Duodenal mucosa (tissue), 2 donors: ENCODE measurements around the gene ACTMAP.

Experiments
- H3K27ac ChIP-seq: one replicate; pipeline ENCODE4 v1.7.0; 2013; ENCODE audit warnings: low read depth, low read length
- H3K27me3 ChIP-seq, 2 donors: one replicate each; pipeline ENCODE4 v1.7.0; 2013; ENCODE audit warnings: low read length in 2 of 2, control low read depth in 1 of 2; ENCODE audit not compliant: insufficient read depth in 2 of 2, control insufficient read depth in 1 of 2
- H3K36me3 ChIP-seq, 2 donors: one replicate each; pipeline ENCODE4 v1.7.0; 2013; ENCODE audit warnings: low read length in 2 of 2, control low read depth in 1 of 2; ENCODE audit not compliant: insufficient read depth in 2 of 2, control insufficient read depth in 1 of 2
- H3K4me1 ChIP-seq, 2 donors: one replicate each; pipeline ENCODE4 v1.7.0; 2013; ENCODE audit warnings: low read length in 2 of 2, control low read depth in 1 of 2; ENCODE audit not compliant: insufficient read depth in 2 of 2, control insufficient read depth in 1 of 2
- H3K4me3 ChIP-seq, 2 donors: one replicate each; pipeline ENCODE4 v1.7.0; 2013; ENCODE audit warnings: low read length in 2 of 2, low read depth in 1 of 2
- H3K9ac ChIP-seq, 2 donors: one replicate each; pipeline ENCODE4 v1.7.0; 2013; ENCODE audit warnings: low read length in 2 of 2, low read depth in 1 of 2
- H3K9me3 ChIP-seq, 2 donors: one replicate each; pipeline ENCODE4 v1.7.0; 2013; ENCODE audit warnings: low read length in 2 of 2, control low read depth in 1 of 2; ENCODE audit not compliant: control insufficient read depth in 1 of 2

The ACTMAP gene

GRCh38 chr19:40743926-40744325 lies 6.4 kb downstream of the ACTMAP start:
- no peak overlapping the region for H3K27ac ChIP-seq
- H3K4me1 ChIP-seq, result peaks cover 0 to 8% of the 10 kb centered on the region in 2 donors
- H3K27me3 ChIP-seq, result no peaks in the 10 kb centered on the region
- H3K9ac ChIP-seq, result no peak overlapping the region
- no peaks in the 10 kb centered on the region for H3K9me3 ChIP-seq
- H3K36me3 ChIP-seq, result peaks cover 13 to 19% of the 10 kb centered on the region in 2 donors
- no peak overlapping the region for H3K4me3 ChIP-seq

GRCh38 chr19:40742886-40743285 lies 7.4 kb downstream of the ACTMAP start:
- Histone ChIP-seq H3K27ac (no peak overlapping the region), H3K4me1 (peaks cover 5 to 8% of the 10 kb centered on the region in 2 donors), H3K27me3 (no peaks in the 10 kb centered on the region), H3K4me3 (no peak overlapping the region), H3K9me3 (no peaks in the 10 kb centered on the region), H3K36me3 (peaks cover 16 to 24% of the 10 kb centered on the region in 2 donors), H3K9ac (no peak overlapping the region)

GRCh38 chr19:40742477-40742876 lies 7.8 kb downstream of the ACTMAP start:
- Histone ChIP-seq H3K9me3 (no peaks in the 10 kb centered on the region), H3K27me3 (no peaks in the 10 kb centered on the region), H3K9ac (no peak overlapping the region), H3K27ac (no peak overlapping the region), H3K36me3 (peaks cover 17 to 26% of the 10 kb centered on the region in 2 donors), H3K4me1 (peaks cover 5 to 8% of the 10 kb centered on the region in 2 donors), H3K4me3 (no peak overlapping the region)

- Histone ChIP-seq H3K9me3 (no peaks in the 10 kb centered on the region), H3K4me1 (peaks cover 8 to 11% of the 10 kb centered on the region in 2 donors), H3K36me3 (peaks cover 24 to 33% of the 10 kb centered on the region in 2 donors), H3K9ac (no peak overlapping the region), H3K27ac (no peak overlapping the region), H3K4me3 (no peak overlapping the region), H3K27me3 (no peaks in the 10 kb centered on the region)
Measured at GRCh38 chr19:40741527-40742390, 8.5 kb downstream of the ACTMAP start.

DNA sequence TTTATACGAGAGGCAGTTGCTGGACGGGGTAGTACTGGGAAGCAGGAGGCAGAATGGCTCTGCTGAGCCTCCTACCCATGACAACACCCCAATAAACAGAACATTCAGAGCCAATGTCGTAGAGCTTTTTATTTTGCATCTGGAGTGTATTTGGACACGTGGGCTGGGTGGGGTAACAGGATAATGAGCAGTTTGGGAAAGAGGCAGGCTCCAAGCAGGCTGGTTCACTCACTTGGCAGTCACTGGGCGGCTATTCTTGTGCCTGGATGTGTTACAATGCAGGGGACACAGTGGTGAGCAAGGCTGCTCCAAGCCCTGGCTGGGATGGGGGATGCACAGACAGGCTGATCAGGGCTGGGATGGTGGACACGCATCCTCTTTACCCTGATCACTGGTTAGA lies 9.5 kb downstream of the ACTMAP start:
- H3K9ac ChIP-seq, result no peak overlapping the region
- H3K9me3 ChIP-seq, result no peaks in the 10 kb centered on the region
- peaks cover 11 to 13% of the 10 kb centered on the region in 2 donors for H3K4me1 ChIP-seq
- peaks cover 25 to 38% of the 10 kb centered on the region in 2 donors for H3K36me3 ChIP-seq
- no peaks in the 10 kb centered on the region for H3K27me3 ChIP-seq
- no peak overlapping the region for H3K27ac ChIP-seq
- H3K4me3 ChIP-seq, result no peak overlapping the region

- Histone ChIP-seq H3K27ac (no peak overlapping the region), H3K4me3 (no peak overlapping the region), H3K9ac (no peak overlapping the region), H3K9me3 (no peaks in the 10 kb centered on the region), H3K4me1 (peaks cover 18 to 19% of the 10 kb centered on the region in 2 donors), H3K27me3 (no peaks in the 10 kb centered on the region), H3K36me3 (peaks cover 29 to 44% of the 10 kb centered on the region in 2 donors)
Measured at GRCh38 chr19:40739871-40740703, 10.2 kb downstream of the ACTMAP start.

DNA sequence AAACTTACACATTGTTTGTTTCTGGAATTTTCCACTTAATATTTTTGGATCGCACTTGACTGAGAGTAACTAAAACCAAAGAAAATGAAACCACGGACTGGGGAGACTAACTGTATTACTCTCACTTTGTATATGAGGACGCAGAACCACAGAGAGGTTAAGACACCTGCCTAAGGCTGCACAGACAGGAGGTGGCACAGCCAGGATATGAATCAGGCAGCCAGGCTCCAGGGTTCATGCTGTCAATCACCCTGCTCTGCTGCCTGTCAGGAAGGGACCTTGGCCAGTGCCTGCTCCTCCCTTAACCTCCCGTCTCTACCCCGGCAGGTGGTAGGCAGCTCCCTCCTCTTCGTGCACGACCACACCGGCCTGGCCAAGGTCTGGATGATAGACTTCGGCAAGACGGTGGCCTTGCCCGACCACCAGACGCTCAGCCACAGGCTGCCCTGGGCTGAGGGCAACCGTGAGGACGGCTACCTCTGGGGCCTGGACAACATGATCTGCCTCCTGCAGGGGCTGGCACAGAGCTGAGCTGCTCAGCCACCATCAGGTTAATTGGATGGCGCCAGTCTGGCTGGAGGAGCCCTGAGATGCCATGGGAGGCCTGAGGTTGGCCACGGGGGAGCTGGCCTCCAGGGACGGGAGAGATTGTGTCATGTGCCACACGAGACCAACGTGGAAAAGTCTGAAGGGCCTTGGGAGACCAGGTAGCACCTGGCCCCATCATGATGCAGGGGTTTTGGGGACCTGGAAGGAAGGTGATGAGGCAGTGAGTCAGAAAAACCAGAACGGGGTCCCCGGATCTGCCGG lies 11.0 kb downstream of the ACTMAP start:
- H3K9me3 ChIP-seq, result no peaks in the 10 kb centered on the region
- H3K9ac ChIP-seq, result peak overlapping the region in 1 of 2 donors; percentile 38
- H3K4me1 ChIP-seq, result peaks cover 19% of the 10 kb centered on the region in 2 donors
- no peak overlapping the region for H3K4me3 ChIP-seq
- H3K27ac ChIP-seq, result no peak overlapping the region
- peaks cover 32 to 51% of the 10 kb centered on the region in 2 donors for H3K36me3 ChIP-seq
- H3K27me3 ChIP-seq, result no peaks in the 10 kb centered on the region

- Histone ChIP-seq H3K4me3 (no peak overlapping the region), H3K9me3 (no peaks in the 10 kb centered on the region), H3K4me1 (peaks cover 15 to 19% of the 10 kb centered on the region in 2 donors), H3K27me3 (no peaks in the 10 kb centered on the region), H3K36me3 (peaks cover 45 to 69% of the 10 kb centered on the region in 2 donors), H3K9ac (peak overlapping the region in 1 of 2 donors; percentile 25), H3K27ac (no peak overlapping the region)
Measured at GRCh38 chr19:40737102-40737644, 13.1 kb downstream of the ACTMAP start.

DNA sequence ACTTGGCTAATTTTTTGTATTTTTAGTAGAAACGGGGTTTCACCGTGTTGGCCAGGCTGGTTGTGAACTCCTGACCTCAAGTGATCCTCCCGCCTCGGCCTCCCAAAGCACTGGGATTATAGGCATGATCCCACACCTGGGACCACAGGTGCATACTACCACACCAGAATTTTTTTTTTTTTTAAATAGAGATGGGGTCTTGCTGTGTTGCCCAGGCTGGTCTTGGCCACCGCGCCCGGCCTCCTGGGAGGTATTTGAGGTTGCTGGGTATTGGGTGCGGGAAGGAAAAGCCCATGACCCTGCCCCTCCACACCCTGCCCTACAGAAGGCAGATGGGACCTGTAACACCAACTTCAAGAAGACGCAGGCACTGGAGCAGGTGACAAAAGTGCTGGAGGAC lies 13.6 kb downstream of the ACTMAP start:
- Histone ChIP-seq H3K36me3 (peaks cover 45 to 73% of the 10 kb centered on the region in 2 donors), H3K27me3 (no peaks in the 10 kb centered on the region), H3K27ac (no peak overlapping the region), H3K9me3 (no peaks in the 10 kb centered on the region), H3K9ac (peak overlapping the region in 1 of 2 donors; percentile 25), H3K4me1 (peaks cover 11 to 19% of the 10 kb centered on the region in 2 donors), H3K4me3 (no peak overlapping the region)
